Colonic mucosa (tissue), 4 donors: Measurements from ENCODE around the gene UTS2R. TPM values are rescaled to one million over a fixed set of nuclear protein-coding genes. Genes with fewer than 3 reads are reported as not detected.

Experiments used
- DNase-seq: peaks from one replicate; pipeline ENCODE4 v3.0.0-alpha.2; 2020
- H3K27ac ChIP-seq: fragments of 200-600 bp; one replicate; pipeline ENCODE4 v1.8.0; 2021
- H3K27me3 ChIP-seq: fragments of 200-600 bp; one replicate; pipeline ENCODE4 v1.8.0; 2021
- H3K36me3 ChIP-seq: fragments of 200-600 bp; one replicate; pipeline ENCODE4 v1.8.0; 2021
- H3K4me1 ChIP-seq: fragments of 200-600 bp; one replicate; pipeline ENCODE4 v1.8.0; 2021; ENCODE audit warnings: mild to moderate bottlenecking
- H3K4me3 ChIP-seq: fragments of 200-600 bp; one replicate; pipeline ENCODE4 v1.8.0; 2021
- H3K9ac ChIP-seq, 2 donors: one replicate each; pipeline ENCODE4 v1.7.0; 2013; ENCODE audit warnings: control low read depth in 2 of 2, low read depth in 2 of 2, low read length in 2 of 2
- H3K9me3 ChIP-seq: fragments of 200-600 bp; one replicate; pipeline ENCODE4 v1.8.0; 2021
- intact Hi-C: fragments of 100-400 bp; cut with DNase I; formaldehyde crosslinking; loops from one replicate; pipeline ENCODE4 v1.14.1; 2022
- total RNA-seq, 2 donors: library from RNA; stranded (reverse); fragmentation: NEBNext Ultra II Directional in 1 of 2; extraction: Animal tissue kit (Norgen Biotek cat#: 25700) in 1 of 2; gene quantifications; one replicate each; pipeline ENCODE4 v1.2.1, GENCODE V29; 2021
- TF ChIP-seq, protein P1 (sequence below): fragments of 200-600 bp; IDR thresholded peaks from one replicate; pipeline ENCODE4 v1.8.0; 2022; ENCODE audit warnings: antibody characterized with exemption, mild to moderate bottlenecking
- donor health status: healthy.
- donor health status: DM: no; HTN: no; CAD: no.
- donor health status: DM: no; HTN: no; CAD: no.

The UTS2R gene
- total RNA-seq, 2 donors from 2014 or later = not detected

DNA sequence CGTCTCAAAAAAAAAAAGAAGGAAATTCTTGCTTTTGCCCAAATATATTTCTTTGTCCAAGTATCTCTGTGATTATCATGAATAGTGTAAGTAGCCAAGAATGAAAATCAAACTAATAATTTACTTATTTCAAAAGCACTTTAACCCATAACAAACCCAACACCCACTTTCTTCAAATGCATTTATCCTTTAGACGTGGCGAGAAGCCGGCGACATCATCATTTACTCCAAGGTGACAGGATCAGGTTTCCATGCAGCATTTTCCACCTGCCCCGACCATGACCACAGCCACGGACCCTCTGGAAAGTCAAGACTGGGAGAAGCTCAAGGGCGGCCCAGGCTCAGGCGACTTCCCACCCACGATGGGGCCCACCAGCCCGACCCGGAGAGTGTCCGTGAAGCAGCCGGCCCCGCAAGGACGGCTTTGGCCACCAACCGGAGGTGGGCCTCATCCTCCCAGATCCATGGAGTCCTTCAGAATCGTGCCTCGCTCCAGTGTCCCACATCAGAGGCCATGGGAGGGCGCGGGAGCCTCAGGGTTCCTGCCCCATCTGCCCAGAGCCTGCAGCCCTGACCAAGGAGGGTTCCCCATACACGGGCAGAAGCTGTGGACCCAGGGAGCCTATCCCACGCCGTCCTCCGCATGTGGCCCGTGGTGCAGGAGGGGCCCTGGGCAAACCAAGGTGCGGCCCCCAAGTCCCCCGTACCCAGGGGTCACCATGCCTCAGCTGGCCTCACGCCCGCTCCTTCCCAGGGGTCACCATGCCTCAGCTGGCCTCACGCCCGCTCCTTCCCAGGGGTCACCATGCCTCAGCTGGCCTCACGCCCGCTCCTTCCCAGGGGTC, 18.7 kb downstream of the UTS2R start:
- no peak for DNase-seq
- intact Hi-C loops = no loop called here
- TF ChIP-seq, protein P1, sequence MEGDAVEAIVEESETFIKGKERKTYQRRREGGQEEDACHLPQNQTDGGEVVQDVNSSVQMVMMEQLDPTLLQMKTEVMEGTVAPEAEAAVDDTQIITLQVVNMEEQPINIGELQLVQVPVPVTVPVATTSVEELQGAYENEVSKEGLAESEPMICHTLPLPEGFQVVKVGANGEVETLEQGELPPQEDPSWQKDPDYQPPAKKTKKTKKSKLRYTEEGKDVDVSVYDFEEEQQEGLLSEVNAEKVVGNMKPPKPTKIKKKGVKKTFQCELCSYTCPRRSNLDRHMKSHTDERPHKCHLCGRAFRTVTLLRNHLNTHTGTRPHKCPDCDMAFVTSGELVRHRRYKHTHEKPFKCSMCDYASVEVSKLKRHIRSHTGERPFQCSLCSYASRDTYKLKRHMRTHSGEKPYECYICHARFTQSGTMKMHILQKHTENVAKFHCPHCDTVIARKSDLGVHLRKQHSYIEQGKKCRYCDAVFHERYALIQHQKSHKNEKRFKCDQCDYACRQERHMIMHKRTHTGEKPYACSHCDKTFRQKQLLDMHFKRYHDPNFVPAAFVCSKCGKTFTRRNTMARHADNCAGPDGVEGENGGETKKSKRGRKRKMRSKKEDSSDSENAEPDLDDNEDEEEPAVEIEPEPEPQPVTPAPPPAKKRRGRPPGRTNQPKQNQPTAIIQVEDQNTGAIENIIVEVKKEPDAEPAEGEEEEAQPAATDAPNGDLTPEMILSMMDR = no peak
- Histone ChIP-seq H3K27ac (no peak overlapping the region), H3K9ac (no peak overlapping the region), H3K36me3 (no peaks in the 10 kb centered on the region), H3K9me3 (no peaks in the 10 kb centered on the region), H3K4me3 (no peak overlapping the region), H3K27me3 (peaks cover 19% of the 10 kb centered on the region), H3K4me1 (no peaks in the 10 kb centered on the region)

DNA sequence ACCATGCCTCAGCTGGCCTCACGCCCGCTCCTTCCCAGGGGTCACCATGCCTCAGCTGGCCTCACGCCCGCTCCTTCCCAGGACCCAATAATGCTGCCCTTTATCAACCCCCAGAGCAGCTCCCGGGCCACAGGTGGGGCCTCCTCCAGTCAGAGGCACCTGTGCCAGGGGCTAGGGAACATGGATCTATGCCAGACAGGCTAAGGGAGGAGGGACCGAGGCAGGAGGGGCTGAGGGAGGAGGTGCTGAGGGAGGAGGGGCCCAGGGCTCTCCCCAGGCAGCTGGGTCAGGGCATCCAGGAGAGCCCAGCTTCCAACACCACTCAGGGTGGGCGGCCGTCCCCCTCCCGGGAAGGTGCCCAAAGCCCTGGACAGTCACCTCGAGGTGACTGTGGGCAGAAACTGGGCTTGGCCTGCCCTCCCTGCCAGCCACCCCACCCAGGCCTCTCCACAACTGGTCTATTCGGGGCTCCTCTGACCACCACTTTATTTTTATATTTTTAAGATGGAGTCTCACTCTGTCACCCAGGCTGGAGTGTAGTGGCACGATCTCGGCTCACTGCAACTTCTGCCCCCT, 19.4 kb downstream of the UTS2R start:
- H3K27me3 ChIP-seq = peaks cover 12% of the 10 kb centered on the region
- DNase-seq = no peak
- no peak overlapping the region for H3K9ac ChIP-seq
- intact Hi-C loops = no loop called here
- H3K27ac ChIP-seq = no peak overlapping the region
- no peaks in the 10 kb centered on the region for H3K36me3 ChIP-seq
- no peak overlapping the region for H3K4me3 ChIP-seq
- H3K4me1 ChIP-seq = no peaks in the 10 kb centered on the region
- H3K9me3 ChIP-seq = no peaks in the 10 kb centered on the region
- TF ChIP-seq, protein P1 = no peak

DNA sequence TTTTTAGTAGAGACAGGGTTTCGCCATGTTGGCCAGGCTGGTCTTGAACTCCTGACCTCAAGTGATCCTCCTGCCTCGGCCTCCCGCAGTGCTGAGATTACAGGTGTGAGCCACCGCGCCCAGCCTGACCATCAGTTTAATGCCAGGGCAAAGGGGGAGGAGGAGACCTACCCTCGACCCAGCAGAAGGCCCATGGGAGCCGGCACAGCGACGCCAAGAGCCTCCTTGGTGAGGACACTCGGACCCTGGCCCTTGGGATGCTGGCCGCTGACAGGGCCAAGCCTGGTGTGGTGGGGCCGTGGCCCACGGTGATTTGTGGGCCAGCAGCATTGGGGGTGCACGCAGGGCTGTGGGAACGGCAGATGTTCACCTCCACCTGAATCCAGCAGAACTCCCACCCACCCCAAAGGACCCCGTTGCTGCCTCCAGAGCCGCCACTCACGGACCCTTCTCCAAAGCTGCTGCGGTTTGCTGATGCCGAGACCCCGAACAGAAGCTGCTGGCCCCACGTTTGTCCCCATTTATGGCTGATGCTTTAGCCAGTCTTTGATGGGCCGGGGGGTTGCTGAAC, 20.0 kb downstream of the UTS2R start:
- Histone ChIP-seq H3K27ac (no peak overlapping the region), H3K9ac (no peak overlapping the region), H3K9me3 (no peaks in the 10 kb centered on the region), H3K4me3 (no peak overlapping the region), H3K4me1 (no peaks in the 10 kb centered on the region), H3K27me3 (peaks cover 10% of the 10 kb centered on the region), H3K36me3 (no peaks in the 10 kb centered on the region)
- intact Hi-C loops = no loop called here
- DNase-seq = no peak
- TF ChIP-seq, protein P1 = no peak

DNA sequence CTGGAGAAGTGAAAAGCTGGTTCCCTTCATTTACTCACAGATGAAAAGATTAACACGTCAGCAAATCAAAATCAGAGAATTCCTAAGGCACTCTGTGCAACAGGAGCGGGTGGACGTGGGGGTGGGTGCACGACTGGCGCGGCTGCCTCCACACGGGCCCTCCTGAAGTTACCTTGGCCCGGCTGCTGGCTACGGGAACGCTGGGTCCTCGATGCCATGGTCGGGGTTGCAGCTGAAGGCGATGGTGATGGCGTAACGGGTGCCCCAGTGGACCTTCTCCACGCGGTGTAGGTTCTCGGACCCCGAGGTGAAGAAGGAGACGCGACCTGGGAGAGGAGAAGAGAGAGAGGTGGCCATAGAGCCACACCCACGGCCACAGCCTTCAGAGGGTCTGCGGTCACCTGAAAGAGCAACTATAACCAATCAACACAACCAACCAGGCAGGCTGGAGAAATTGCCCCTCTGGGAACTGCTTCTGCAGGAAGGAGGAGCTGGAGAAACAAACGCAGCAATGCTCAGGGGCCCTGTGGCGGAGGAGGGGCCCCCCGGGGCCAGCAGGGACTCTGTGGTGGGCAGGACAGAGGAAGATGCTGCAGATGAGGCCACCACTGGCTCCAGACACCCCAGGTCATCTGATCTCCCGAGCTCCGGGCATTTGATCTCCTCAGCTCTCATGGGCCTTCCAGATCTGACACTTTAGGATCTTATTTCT, 20.8 kb downstream of the UTS2R start:
- H3K9me3 ChIP-seq = no peaks in the 10 kb centered on the region
- no peak overlapping the region for H3K27ac ChIP-seq
- no peak overlapping the region for H3K9ac ChIP-seq
- peaks cover 2% of the 10 kb centered on the region for H3K27me3 ChIP-seq
- intact Hi-C loops = no loop called here
- H3K36me3 ChIP-seq = no peaks in the 10 kb centered on the region
- no peak for DNase-seq
- no peaks in the 10 kb centered on the region for H3K4me1 ChIP-seq
- TF ChIP-seq, protein P1 = no peak
- no peak overlapping the region for H3K4me3 ChIP-seq

DNA sequence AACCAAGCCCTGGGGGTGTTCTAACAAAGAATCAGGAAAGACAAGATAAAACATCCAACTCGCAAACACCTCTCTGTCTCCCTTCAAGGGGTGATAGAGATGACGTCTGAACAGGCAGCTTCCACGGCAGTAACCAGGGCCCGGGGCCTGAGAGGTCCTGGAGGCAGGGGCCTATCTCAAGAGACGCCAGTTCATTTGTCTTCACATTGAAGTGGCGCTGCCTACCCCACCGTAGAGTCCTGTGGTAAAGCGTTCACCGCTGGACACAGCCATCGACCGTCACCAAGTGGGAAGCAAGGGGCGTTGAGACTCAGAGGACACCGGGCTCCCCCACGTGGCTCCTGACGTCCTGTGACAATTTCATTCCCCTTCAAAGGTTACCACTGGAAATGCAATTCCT, 21.4 kb downstream of the UTS2R start:
- Histone ChIP-seq H3K9me3 (no peaks in the 10 kb centered on the region), H3K36me3 (no peaks in the 10 kb centered on the region), H3K9ac (no peak overlapping the region), H3K27ac (no peak overlapping the region), H3K4me1 (no peaks in the 10 kb centered on the region), H3K27me3 (no peaks in the 10 kb centered on the region), H3K4me3 (no peak overlapping the region)
- TF ChIP-seq, protein P1 = no peak
- intact Hi-C loops = no loop called here
- DNase-seq = no peak
